Calu3 (cell line): ENCODE results near the gene JPH4. TPM values are rescaled to one million over a fixed set of nuclear protein-coding genes. Genes with fewer than 3 reads are reported as not detected.

Experiments
- BruUV-seq: library from RNA; stranded (reverse); fragments of 400-500 nt; replicated peaks from 2 replicates; lab custom pipeline; 2021; lab: Mats Ljungman, UMichigan
- CTCF ChIA-PET: fragments of 300-600 bp; sonication (Branson Sonifier 250); formaldehyde crosslinking; loops from one replicate; lab custom pipeline; 2022; ENCODE audit warnings: antibody characterized with exemption; lab: Charles Lee
- DNase-seq: peaks from one replicate; pipeline ENCODE4 v3.0.0; 2022
- H3K27ac Mint-ChIP-seq: one replicate; pipeline ENCODE4 v1.8.0; 2022; ENCODE audit warnings: mixed read lengths; ENCODE audit not compliant: unreplicated experiment
- H3K27me3 Mint-ChIP-seq: one replicate; pipeline ENCODE4 v1.8.0; 2022; ENCODE audit warnings: mixed read lengths; ENCODE audit not compliant: unreplicated experiment
- H3K36me3 Mint-ChIP-seq: one replicate; pipeline ENCODE4 v1.8.0; 2022; ENCODE audit warnings: mild to moderate bottlenecking, moderate library complexity, mixed read lengths; ENCODE audit not compliant: insufficient read depth, unreplicated experiment
- H3K4me1 Mint-ChIP-seq: one replicate; pipeline ENCODE4 v1.8.0; 2022; ENCODE audit warnings: mild to moderate bottlenecking, low read depth, mixed read lengths; ENCODE audit not compliant: unreplicated experiment
- H3K4me3 Mint-ChIP-seq: one replicate; pipeline ENCODE4 v1.8.0; 2022; ENCODE audit warnings: mild to moderate bottlenecking, low read depth, moderate library complexity, mixed read lengths; ENCODE audit not compliant: unreplicated experiment
- H3K9me3 Mint-ChIP-seq: one replicate; pipeline ENCODE4 v1.8.0; 2022; ENCODE audit warnings: low read depth, mixed read lengths; ENCODE audit not compliant: unreplicated experiment
- intact Hi-C: fragments of 100-400 bp; cut with micrococcal nuclease; formaldehyde crosslinking; loops from one replicate; pipeline ENCODE4 v1.10.0; 2022; ENCODE audit not compliant: unreplicated experiment
- total RNA-seq: library from RNA; stranded (reverse); gene quantifications from 2 replicates; pipeline ENCODE4 v1.2.3, GENCODE V29; 2022
- TF ChIP-seq, protein P1 (sequence below): fragments of 200-600 bp; IDR thresholded peaks from one replicate; pipeline ENCODE4 v1.8.0; 2022; ENCODE audit warnings: antibody characterized with exemption; ENCODE audit not compliant: unreplicated experiment

JPH4 gene
- total RNA-seq, 1 experiment from 2014 or later = not detected

- BruUV-seq = no TSS peak
- intact Hi-C loops = no loop called here
- CTCF ChIA-PET = interaction anchor here (0.9 to 1.0 kb wide), 2 partner anchors 90 to 342 kb away, joined by 3 read pairs; no protein-coding TSS in a partner anchor
- DNase-seq = peak; percentile 67
- H3K9me3 Mint-ChIP-seq = no peaks in the 10 kb centered on the region
- no peak overlapping the region for H3K27ac Mint-ChIP-seq
- peak overlapping the region; percentile 94 for H3K4me3 Mint-ChIP-seq
- peaks cover 34% of the 10 kb centered on the region for H3K4me1 Mint-ChIP-seq
- TF ChIP-seq, protein P1, sequence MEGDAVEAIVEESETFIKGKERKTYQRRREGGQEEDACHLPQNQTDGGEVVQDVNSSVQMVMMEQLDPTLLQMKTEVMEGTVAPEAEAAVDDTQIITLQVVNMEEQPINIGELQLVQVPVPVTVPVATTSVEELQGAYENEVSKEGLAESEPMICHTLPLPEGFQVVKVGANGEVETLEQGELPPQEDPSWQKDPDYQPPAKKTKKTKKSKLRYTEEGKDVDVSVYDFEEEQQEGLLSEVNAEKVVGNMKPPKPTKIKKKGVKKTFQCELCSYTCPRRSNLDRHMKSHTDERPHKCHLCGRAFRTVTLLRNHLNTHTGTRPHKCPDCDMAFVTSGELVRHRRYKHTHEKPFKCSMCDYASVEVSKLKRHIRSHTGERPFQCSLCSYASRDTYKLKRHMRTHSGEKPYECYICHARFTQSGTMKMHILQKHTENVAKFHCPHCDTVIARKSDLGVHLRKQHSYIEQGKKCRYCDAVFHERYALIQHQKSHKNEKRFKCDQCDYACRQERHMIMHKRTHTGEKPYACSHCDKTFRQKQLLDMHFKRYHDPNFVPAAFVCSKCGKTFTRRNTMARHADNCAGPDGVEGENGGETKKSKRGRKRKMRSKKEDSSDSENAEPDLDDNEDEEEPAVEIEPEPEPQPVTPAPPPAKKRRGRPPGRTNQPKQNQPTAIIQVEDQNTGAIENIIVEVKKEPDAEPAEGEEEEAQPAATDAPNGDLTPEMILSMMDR = no peak
- H3K27me3 Mint-ChIP-seq = peaks cover 22% of the 10 kb centered on the region
- peaks cover 35% of the 10 kb centered on the region for H3K36me3 Mint-ChIP-seq
These were observed 9.8 kb downstream of the JPH4 start for GRCh38 chr14:23568600-23569331.

DNA sequence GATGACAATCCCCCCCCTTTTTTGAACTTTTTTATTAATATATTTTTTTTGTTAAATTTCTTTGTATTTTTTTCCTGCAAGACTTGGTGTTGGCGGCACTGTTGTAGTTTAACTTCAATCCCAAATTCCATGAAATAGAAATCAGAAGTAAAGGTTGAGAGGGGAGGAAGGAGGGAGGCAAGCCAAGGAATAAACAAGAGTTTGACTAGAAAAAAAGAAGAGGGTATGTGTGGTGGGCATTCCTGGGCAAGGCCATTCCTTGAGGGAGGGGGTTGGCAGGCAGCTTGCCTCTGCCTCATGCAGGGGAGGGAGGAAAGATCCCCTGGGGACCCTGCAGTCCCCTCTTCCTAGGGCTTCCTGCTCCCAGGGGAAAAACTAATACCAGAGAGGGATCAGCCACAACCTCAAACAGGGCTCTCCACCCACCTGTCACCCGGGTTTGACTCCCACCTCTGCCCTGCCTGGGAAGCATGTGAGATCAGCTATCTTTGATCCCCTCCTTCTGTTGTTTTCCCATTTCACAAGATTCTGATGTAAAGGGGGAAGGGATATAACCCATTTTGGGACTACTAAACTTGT lies 10.5 kb downstream of the JPH4 start:
- Mint-ChIP-seq H3K4me3 (peak overlapping the region; percentile 94), H3K36me3 (peaks cover 41% of the 10 kb centered on the region), H3K27ac (peak overlapping the region; percentile 94), H3K27me3 (peaks cover 19% of the 10 kb centered on the region), H3K4me1 (peaks cover 34% of the 10 kb centered on the region), H3K9me3 (no peaks in the 10 kb centered on the region)
- TF ChIP-seq, protein P1 = no peak
- BruUV-seq = no TSS peak
- CTCF ChIA-PET = no interaction called here
- intact Hi-C loops = no loop called here
- no peak for DNase-seq

DNA sequence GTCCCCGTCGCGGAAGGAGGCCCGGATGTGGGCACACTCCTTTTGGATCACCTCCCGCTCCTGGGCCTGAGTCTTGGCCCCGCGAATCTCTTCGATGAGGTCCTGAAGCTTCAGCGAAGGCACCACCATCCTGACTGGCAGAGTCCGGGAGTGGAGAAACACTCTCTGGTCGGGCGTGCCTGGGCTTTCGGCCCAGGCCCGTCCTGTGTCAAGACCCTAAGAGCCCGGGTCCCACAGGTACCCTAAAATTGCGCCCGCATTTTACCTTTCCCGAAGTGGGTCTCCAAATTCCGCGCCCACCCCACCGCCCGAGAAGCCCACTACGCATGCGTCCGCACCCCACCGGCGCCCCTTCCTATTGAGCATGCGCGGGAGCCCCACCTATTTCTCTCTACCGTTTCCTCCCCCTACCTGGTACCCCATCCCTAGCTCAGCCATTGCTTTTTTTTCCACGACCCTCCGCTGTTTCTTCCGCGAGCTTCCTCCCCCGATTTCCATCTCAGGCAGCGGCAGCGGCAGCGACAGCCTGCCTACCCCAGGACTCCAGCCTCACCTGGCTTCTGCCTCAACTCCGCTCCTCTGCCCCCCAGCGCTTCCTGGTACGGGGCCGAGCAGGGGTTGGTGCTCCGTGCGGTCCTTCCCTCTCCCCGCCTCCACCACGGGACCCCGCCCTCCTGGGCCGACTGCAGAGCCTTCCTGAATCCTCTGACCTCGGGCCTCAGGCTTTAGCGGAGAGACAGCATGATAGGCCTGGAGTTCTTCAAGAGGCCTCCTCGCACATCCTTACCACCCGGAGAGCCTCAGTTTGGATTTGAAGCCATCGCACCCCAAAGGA lies 11.2 kb downstream of the JPH4 start, which contains the start of gene AP1G2:
TSS of gene AP1G2 (minus strand) at position 606 of the 835 bp plus-strand sequence. CDS start at position 129, 477 bp downstream.
- CTCF ChIA-PET = interaction anchor here (0.6 to 1.0 kb wide), 2 partner anchors 22 to 96 kb away, joined by 3 read pairs; no protein-coding TSS in a partner anchor
- H3K27ac Mint-ChIP-seq = peak within 1 kb of the TSS; percentile 94
- H3K4me1 Mint-ChIP-seq = peaks cover 33% of the 10 kb centered on the region
- peaks cover 48% of the 10 kb centered on the region for H3K36me3 Mint-ChIP-seq
- intact Hi-C loops = no loop called here
- DNase-seq = peak; percentile 91
- no peaks in the 10 kb centered on the region for H3K9me3 Mint-ChIP-seq
- peaks cover 12% of the 10 kb centered on the region for H3K27me3 Mint-ChIP-seq
- H3K4me3 Mint-ChIP-seq = peak within 1 kb of the TSS; percentile 94
- TF ChIP-seq, protein P1 = no peak
- BruUV-seq = TSS peak; percentile 41

GRCh38 chr14:23566778-23567185 lies 11.8 kb downstream of the JPH4 start:
- H3K27ac Mint-ChIP-seq = peak overlapping the region; percentile 94

More at GRCh38 chr14:23566778-23567185, 11.8 kb downstream of the JPH4 start:
- TF ChIP-seq, protein P1 = no peak
- peak overlapping the region; percentile 94 for H3K4me3 Mint-ChIP-seq
- peak; percentile 48 for DNase-seq
- intact Hi-C loops = no loop called here
- peaks cover 27% of the 10 kb centered on the region for H3K4me1 Mint-ChIP-seq
- CTCF ChIA-PET = interaction anchor here (0.6 to 1.0 kb wide), 2 partner anchors 22 to 95 kb away, joined by 3 read pairs; no protein-coding TSS in a partner anchor
- peaks cover 52% of the 10 kb centered on the region for H3K36me3 Mint-ChIP-seq
- BruUV-seq = no TSS peak
- H3K27me3 Mint-ChIP-seq = peaks cover 5% of the 10 kb centered on the region
- no peaks in the 10 kb centered on the region for H3K9me3 Mint-ChIP-seq
